GM23338 (cell line): Measurements from ENCODE around the gene NKAIN2. TPM values are rescaled to one million over a fixed set of nuclear protein-coding genes. Genes with fewer than 3 reads are reported as not detected.

Source experiments
- ATAC-seq: fragments of 200-7000 bp; cut with Tn5 transposase; 3 replicates; pipeline ENCODE4 v1.9.1; 2020
- DNase-seq: peaks from one replicate; pipeline ENCODE4 v3.0.0-alpha.2; 2015; ENCODE audit warnings: low spot score
- H2AFZ ChIP-seq: fragments of 200-600 bp; sonication (generic); 2 replicates; pipeline ENCODE4 v1.8.0; 2016; ENCODE audit warnings: antibody characterized with exemption, mild to moderate bottlenecking, moderate library complexity
- H3F3A ChIP-seq: fragments of 200-600 bp; sonication (generic); replicated peaks from 2 replicates; pipeline ENCODE4 v1.8.0; 2017; ENCODE audit warnings: antibody characterized with exemption, mixed run types, low read depth
- H3K27ac ChIP-seq: fragments of 200-600 bp; sonication (generic); 2 replicates; pipeline ENCODE4 v1.6.1; 2016; ENCODE audit warnings: low read depth
- H3K27me3 ChIP-seq: fragments of 200-600 bp; sonication (generic); 2 replicates; pipeline ENCODE4 v1.8.0; 2016; ENCODE audit warnings: mild to moderate bottlenecking, mixed run types, moderate library complexity; ENCODE audit not compliant: insufficient read depth
- H3K36me3 ChIP-seq: fragments of 200-600 bp; sonication (generic); 2 replicates; pipeline ENCODE4 v1.8.0; 2016; ENCODE audit warnings: mild to moderate bottlenecking; ENCODE audit not compliant: insufficient read depth
- H3K4me1 ChIP-seq: fragments of 200-600 bp; sonication (generic); 2 replicates; pipeline ENCODE4 v1.8.0; 2016; ENCODE audit warnings: mild to moderate bottlenecking, moderate library complexity; ENCODE audit not compliant: insufficient read depth
- H3K4me2 ChIP-seq: fragments of 200-600 bp; sonication (generic); 2 replicates; pipeline ENCODE4 v1.7.1; 2017; ENCODE audit warnings: mixed run types
- H3K4me3 ChIP-seq: fragments of 200-600 bp; sonication (generic); 2 replicates; pipeline ENCODE4 v1.6.1; 2016; ENCODE audit warnings: mixed run types
- H3K79me2 ChIP-seq: fragments of 200-600 bp; sonication (generic); replicated peaks from 2 replicates; pipeline ENCODE4 v1.8.0; 2017; ENCODE audit warnings: mild to moderate bottlenecking; ENCODE audit not compliant: insufficient read depth
- H3K9me2 ChIP-seq: fragments of 200-600 bp; sonication (generic); 2 replicates; pipeline ENCODE4 v1.8.0; 2017; ENCODE audit not compliant: insufficient read depth
- H4K20me1 ChIP-seq: fragments of 200-600 bp; sonication (generic); replicated peaks from 2 replicates; pipeline ENCODE4 v1.8.0; 2017; ENCODE audit warnings: mild to moderate bottlenecking; ENCODE audit not compliant: insufficient read depth
- H3K27ac Mint-ChIP-seq: 2 replicates; pipeline ENCODE4 v1.8.0; 2020; ENCODE audit warnings: inconsistent platforms, mild to moderate bottlenecking, moderate library complexity, mixed read lengths
- H3K27me3 Mint-ChIP-seq: 3 replicates; pipeline ENCODE4 v1.8.0; 2022; ENCODE audit warnings: low read depth, mild to moderate bottlenecking, moderate library complexity, mixed read lengths, inconsistent platforms; ENCODE audit not compliant: insufficient read depth, poor library complexity
- H3K36me3 Mint-ChIP-seq: 3 replicates; pipeline ENCODE4 v1.8.0; 2021; ENCODE audit warnings: low read depth, mild to moderate bottlenecking, inconsistent platforms, moderate library complexity, mixed read lengths
- H3K4me1 Mint-ChIP-seq: 3 replicates; pipeline ENCODE4 v1.8.0; 2020; ENCODE audit warnings: mild to moderate bottlenecking, inconsistent platforms, mixed read lengths
- H3K4me3 Mint-ChIP-seq: 3 replicates; pipeline ENCODE4 v1.8.0; 2021; ENCODE audit warnings: moderate library complexity, mild to moderate bottlenecking, inconsistent platforms, mixed read lengths
- H3K9me3 Mint-ChIP-seq: 3 replicates; pipeline ENCODE4 v1.8.0; 2020; ENCODE audit warnings: moderate library complexity, mild to moderate bottlenecking, inconsistent platforms, mixed read lengths
- CREB1 ChIP-seq: fragments of 250-450 bp; sonication (Bioruptor Pico); IDR thresholded peaks from 2 replicates; pipeline ENCODE4 v1.5.0; 2020; ENCODE audit warnings: low read depth, mild to moderate bottlenecking, moderate library complexity
- CTCF ChIP-seq, 2 experiments: fragments of 200-600 bp in 1 of 2; sonication (generic) in 1 of 2; conservative IDR thresholded peaks; 2 replicates each; pipeline versions ENCODE4 v1.5.1 to v1.6.1; 2016 to 2017; ENCODE audit warnings: antibody characterized with exemption in 2 of 2, low read depth in 2 of 2, mild to moderate bottlenecking in 2 of 2, moderate library complexity in 1 of 2
- ETS1 ChIP-seq: IDR thresholded peaks from 2 replicates; pipeline ENCODE4 v1.6.1; 2016; ENCODE audit warnings: antibody characterized with exemption
- EZH2 ChIP-seq: fragments of 200-600 bp; sonication (generic); IDR thresholded peaks from one replicate; pipeline ENCODE4 v1.8.0; 2017; ENCODE audit warnings: antibody characterized with exemption, mild to moderate bottlenecking, low read depth; ENCODE audit not compliant: unreplicated experiment
- EZH2phosphoT487 ChIP-seq: fragments of 200-600 bp; sonication (generic); IDR thresholded peaks from one replicate; pipeline ENCODE4 v1.8.1; 2018; ENCODE audit warnings: antibody characterized with exemption; ENCODE audit not compliant: unreplicated experiment
- JUNB ChIP-seq: IDR thresholded peaks from one replicate; pipeline ENCODE4 v1.6.1; 2016; ENCODE audit warnings: antibody characterized with exemption; ENCODE audit not compliant: unreplicated experiment
- POLR2AphosphoS5 ChIP-seq: IDR thresholded peaks from 2 replicates; pipeline ENCODE4 v1.6.1; 2016; ENCODE audit warnings: antibody characterized with exemption, low read depth
- REST ChIP-seq: IDR thresholded peaks from one replicate; pipeline ENCODE4 v1.6.1; 2018; ENCODE audit warnings: antibody characterized with exemption; ENCODE audit not compliant: unreplicated experiment
- STAT1 ChIP-seq: IDR thresholded peaks from one replicate; pipeline ENCODE4 v1.6.1; 2016; ENCODE audit warnings: antibody characterized with exemption; ENCODE audit not compliant: unreplicated experiment
- ZNF114 ChIP-seq: fragments of 250-450 bp; sonication (Bioruptor Pico); IDR thresholded peaks from 2 replicates; pipeline ENCODE4 v1.5.0; 2020; ENCODE audit warnings: mild to moderate bottlenecking, moderate library complexity
- ZNF331 ChIP-seq: fragments of 250-450 bp; sonication (Bioruptor Pico); IDR thresholded peaks from 2 replicates; pipeline ENCODE4 v1.5.0; 2020; ENCODE audit warnings: low read depth, mild to moderate bottlenecking, moderate library complexity
- polyA plus RNA-seq: library from polyadenylated mRNA; unstranded; fragments of >200 nt; fragmentation: Nextera tagmentation; extraction: Ambion mirVana; gene quantifications from 2 replicates; pipeline ENCODE4 v1.2.1, GENCODE V29; 2016
- total RNA-seq: library from RNA; depleted of rRNA; stranded (reverse); fragments of >200 nt; shearing (Covaris generic); gene quantifications from 2 replicates; pipeline ENCODE4 v1.2.3, GENCODE V29; 2014

The NKAIN2 gene
- total and polyA plus RNA-seq, 2 experiments from 2014 or later = 0.39 to 1.1 TPM

GRCh38 chr6:124285146-124285545, 481.5 kb downstream of the NKAIN2 start (continued):
- TF ChIP-seq REST = no peak
- TF ChIP-seq CREB1 (CRISPR knock-in tag) = no peak
- no peak for TF ChIP-seq CTCF (conservative IDR thresholded peaks at IDR 0.05; ENCODE audit: low read depth in 2 of 2)
- no peak for TF ChIP-seq STAT1
- no peak for TF ChIP-seq ZNF331 (CRISPR knock-in tag)
- no peak for TF ChIP-seq ETS1
- no peak for TF ChIP-seq EZH2phosphoT487
- TF ChIP-seq POLR2AphosphoS5 = no peak
- TF ChIP-seq JUNB = no peak
- no peak for TF ChIP-seq ZNF114 (CRISPR knock-in tag)
- TF ChIP-seq EZH2 = no peak

- H3F3A ChIP-seq = no peaks in the 10 kb centered on the region
- H2AFZ ChIP-seq = no peak overlapping the region
- H3K27ac ChIP-seq = no peak overlapping the region
- no peak overlapping the region for H3K27ac Mint-ChIP-seq
- H3K36me3 ChIP-seq = no peaks in the 10 kb centered on the region
- no peak overlapping the region for H3K4me3 ChIP-seq
- no peaks in the 10 kb centered on the region for H3K9me3 Mint-ChIP-seq
- no peaks in the 10 kb centered on the region for H3K27me3 ChIP-seq
- H4K20me1 ChIP-seq = no peaks in the 10 kb centered on the region
- DNase-seq = no peak
- no peak overlapping the region for H3K4me3 Mint-ChIP-seq
- H3K27me3 Mint-ChIP-seq = no peaks in the 10 kb centered on the region
- no peak overlapping the region for H3K4me2 ChIP-seq
- H3K9me2 ChIP-seq = no peaks in the 10 kb centered on the region
- no peaks in the 10 kb centered on the region for H3K36me3 Mint-ChIP-seq
- H3K4me1 ChIP-seq = no peaks in the 10 kb centered on the region
- no peak for ATAC-seq
- H3K79me2 ChIP-seq = no peaks in the 10 kb centered on the region
- no peaks in the 10 kb centered on the region; the same call in 2 of the 3 replicates for H3K4me1 Mint-ChIP-seq
- TF ChIP-seq JUNB = no peak
- no peak for TF ChIP-seq EZH2
- TF ChIP-seq ZNF331 (CRISPR knock-in tag) = no peak
- no peak for TF ChIP-seq POLR2AphosphoS5
- no peak for TF ChIP-seq CTCF (conservative IDR thresholded peaks at IDR 0.05; ENCODE audit: low read depth in 2 of 2)
- no peak for TF ChIP-seq REST
These were observed 491.0 kb downstream of the NKAIN2 start for GRCh38 chr6:124294574-124295200.
